Natural killer cell (primary cell): ENCODE measurements around the gene KCTD18. TPM values are rescaled to one million over a fixed set of nuclear protein-coding genes. Genes with fewer than 3 reads are reported as not detected.

ENCODE experiments used
- ATAC-seq, 3 donors: fragments of 150-1000 bp in 2 of 3; fragments of 200-7000 bp in 1 of 3; cut with Tn5 transposase; 1 replicate in 1 of 3; 2 replicates in 2 of 3; pipeline ENCODE4 v1.10.0; 2021; ENCODE audit warnings: mild to moderate bottlenecking in 2 of 3, moderate library complexity in 2 of 3
- DNase-seq, 2 donors: peaks; one replicate each; pipeline versions ENCODE4 v3.0.0 to v3.0.0-alpha.2; 2013 to 2021; ENCODE audit warnings: mixed read lengths in 1 of 2
- H3K27ac ChIP-seq: one replicate; pipeline ENCODE4 v1.5.1; 2013; ENCODE audit warnings: mild to moderate bottlenecking, low read length
- H3K27me3 ChIP-seq: one replicate; pipeline ENCODE4 v1.6.1; 2013; ENCODE audit warnings: low read length; ENCODE audit not compliant: control insufficient read depth, insufficient read depth
- H3K36me3 ChIP-seq: one replicate; pipeline ENCODE4 v1.6.1; 2013; ENCODE audit warnings: low read length; ENCODE audit not compliant: control insufficient read depth, insufficient read depth
- H3K4me1 ChIP-seq: one replicate; pipeline ENCODE4 v1.6.1; 2013; ENCODE audit warnings: low read length; ENCODE audit not compliant: control insufficient read depth, insufficient read depth
- H3K4me3 ChIP-seq: one replicate; pipeline ENCODE4 v1.5.1; 2013; ENCODE audit warnings: low read length
- H3K9me3 ChIP-seq: one replicate; pipeline ENCODE4 v1.6.1; 2013; ENCODE audit warnings: low read length; ENCODE audit not compliant: control insufficient read depth, insufficient read depth
- H3K27ac Mint-ChIP-seq, 2 donors: one replicate each; pipeline ENCODE4 v1.8.0; 2022; ENCODE audit warnings: mild to moderate bottlenecking in 2 of 2, mixed read lengths in 2 of 2, moderate library complexity in 1 of 2
- H3K27me3 Mint-ChIP-seq, 2 donors: one replicate each; pipeline ENCODE4 v1.8.0; 2022; ENCODE audit warnings: low read depth in 2 of 2, mixed read lengths in 2 of 2
- H3K36me3 Mint-ChIP-seq: one replicate; pipeline ENCODE4 v1.8.0; 2022; ENCODE audit warnings: mixed read lengths
- H3K4me1 Mint-ChIP-seq, 2 donors: one replicate each; pipeline ENCODE4 v1.8.0; 2022; ENCODE audit warnings: mixed read lengths in 2 of 2
- H3K4me3 Mint-ChIP-seq: one replicate; pipeline ENCODE4 v1.8.0; 2022; ENCODE audit warnings: mild to moderate bottlenecking, moderate library complexity, mixed read lengths
- H3K9me3 Mint-ChIP-seq, 2 donors: one replicate each; pipeline ENCODE4 v1.8.0; 2022; ENCODE audit warnings: mixed read lengths in 2 of 2
- CTCF ChIP-seq: fragments of 200-600 bp; IDR thresholded peaks from one replicate; pipeline ENCODE4 v1.8.0; 2022; ENCODE audit warnings: antibody characterized with exemption
- WGBS: methylation state at CpG from one replicate; pipeline ENCODE4 v1.1.7; 2013; ENCODE audit warnings: missing lambda C conversion rate; ENCODE audit not compliant: insufficient coverage; 5-methylcytosine and 5-hydroxymethylcytosine counted together
- intact Hi-C: fragments of 100-400 bp; cut with micrococcal nuclease; formaldehyde crosslinking; loops from one replicate; pipeline ENCODE4 v1.14.2; 2022
- total RNA-seq, 4 donors: library from RNA; stranded (reverse); fragments of 120-200 nt in 1 of 4; gene quantifications; one replicate each; pipeline versions ENCODE4 v1.2.3 to v1.2.4, GENCODE V29; 2013 to 2022

KCTD18 gene
- total RNA-seq, 3 donors from 2014 or later (not counting 1 experiment from before 2014, with no cell fraction given) = 16.1 to 21.3 (median 20.9) TPM

- no peaks in the 10 kb centered on the region for H3K27me3 Mint-ChIP-seq
- intact Hi-C loops = no loop called here
- no peak overlapping the region for H3K27ac Mint-ChIP-seq
- ATAC-seq (no peak), DNase-seq (no peak)
- Histone ChIP-seq H3K36me3 (peaks cover 3% of the 10 kb centered on the region), H3K27me3 (no peaks in the 10 kb centered on the region), H3K4me1 (no peaks in the 10 kb centered on the region), H3K4me3 (no peak overlapping the region), H3K9me3 (no peaks in the 10 kb centered on the region), H3K27ac (no peak overlapping the region)
- H3K4me1 Mint-ChIP-seq = no peaks in the 10 kb centered on the region
- no peaks in the 10 kb centered on the region for H3K9me3 Mint-ChIP-seq
- no peak for TF ChIP-seq CTCF
- no peak overlapping the region for H3K4me3 Mint-ChIP-seq
- no peaks in the 10 kb centered on the region for H3K36me3 Mint-ChIP-seq
These were observed 24.7 kb upstream of the KCTD18 start for GRCh38 chr2:200534572-200534971.

GRCh38 chr2:200533754-200534153 lies 23.9 kb upstream of the KCTD18 start:
- no peaks in the 10 kb centered on the region for H3K27me3 Mint-ChIP-seq
- ATAC-seq = no peak
- intact Hi-C loops = no loop called here

GRCh38 chr2:200528228-200528627 lies 18.4 kb upstream of the KCTD18 start:
- ATAC-seq = no peak

More at GRCh38 chr2:200533754-200534153, 23.9 kb upstream of the KCTD18 start:
- TF ChIP-seq CTCF = no peak
- no peak overlapping the region for H3K4me3 ChIP-seq
- H3K9me3 ChIP-seq = no peaks in the 10 kb centered on the region
- no peaks in the 10 kb centered on the region for H3K9me3 Mint-ChIP-seq
- H3K27ac Mint-ChIP-seq = no peak overlapping the region
- 81% methylated on average over 2 of the region's 2 CpGs for WGBS
- no peak for DNase-seq
- no peaks in the 10 kb centered on the region for H3K4me1 Mint-ChIP-seq
- no peaks in the 10 kb centered on the region for H3K4me1 ChIP-seq
- H3K27me3 ChIP-seq = no peaks in the 10 kb centered on the region
- H3K36me3 ChIP-seq = peaks cover 3% of the 10 kb centered on the region
- no peak overlapping the region for H3K27ac ChIP-seq
- H3K36me3 Mint-ChIP-seq = no peaks in the 10 kb centered on the region
- H3K4me3 Mint-ChIP-seq = no peak overlapping the region

More at GRCh38 chr2:200528228-200528627, 18.4 kb upstream of the KCTD18 start:
- peaks cover 9 to 10% of the 10 kb centered on the region in 2 donors for H3K4me1 Mint-ChIP-seq
- Histone ChIP-seq H3K27ac (no peak overlapping the region), H3K9me3 (no peaks in the 10 kb centered on the region), H3K27me3 (no peaks in the 10 kb centered on the region), H3K36me3 (no peaks in the 10 kb centered on the region), H3K4me3 (no peak overlapping the region), H3K4me1 (peaks cover 7% of the 10 kb centered on the region)
- H3K4me3 Mint-ChIP-seq = no peak overlapping the region
- H3K9me3 Mint-ChIP-seq = no peaks in the 10 kb centered on the region
- H3K27me3 Mint-ChIP-seq = peaks cover 2 to 7% of the 10 kb centered on the region in 2 donors
- no peak for DNase-seq
- intact Hi-C loops = loop anchor here (5.0 kb wide), 1 partner anchor 334 kb away; the partner anchor contains the start of gene CLK1
- H3K36me3 Mint-ChIP-seq = no peaks in the 10 kb centered on the region
- H3K27ac Mint-ChIP-seq = no peak overlapping the region
- no peak for TF ChIP-seq CTCF
- 100% methylated on average over 3 of the region's 3 CpGs for WGBS
